Mesenchymal stem cell (in vitro differentiated cells and primary cell): Measurements from ENCODE around the gene TREML1.

Source experiments
- DNase-seq: peaks from one replicate; pipeline ENCODE4 v3.0.0-alpha.2; 2013
- H2AFZ ChIP-seq: one replicate; pipeline ENCODE4 v1.6.1; 2013; ENCODE audit warnings: low read depth, mild to moderate bottlenecking, control low read depth, inconsistent platforms, low read length, moderate library complexity
- H2AK5ac ChIP-seq: 2 replicates; pipeline ENCODE4 v1.6.1; 2013; ENCODE audit warnings: low read length, moderate library complexity, mild to moderate bottlenecking, inconsistent platforms; ENCODE audit not compliant: severe bottlenecking
- H2BK120ac ChIP-seq: one replicate; pipeline ENCODE4 v1.6.1; 2013; ENCODE audit warnings: low read depth, mild to moderate bottlenecking, inconsistent platforms, low read length, moderate library complexity
- H2BK12ac ChIP-seq, 2 experiments: one replicate each; pipeline ENCODE4 v1.6.1; 2013; ENCODE audit warnings: inconsistent platforms in 2 of 2, low read length in 2 of 2, mild to moderate bottlenecking in 2 of 2, moderate library complexity in 2 of 2, control low read depth in 1 of 2
- H2BK15ac ChIP-seq: one replicate; pipeline ENCODE4 v1.6.1; 2013; ENCODE audit warnings: mild to moderate bottlenecking, low read depth, inconsistent platforms; ENCODE audit not compliant: poor library complexity, severe bottlenecking
- H2BK5ac ChIP-seq: 2 replicates; pipeline ENCODE4 v1.6.1; 2013; ENCODE audit warnings: low read depth, mild to moderate bottlenecking, low read length, control low read depth, inconsistent platforms; ENCODE audit not compliant: poor library complexity, severe bottlenecking
- H3K14ac ChIP-seq, 2 experiments: one replicate each; pipeline ENCODE4 v1.6.1; 2013; ENCODE audit warnings: inconsistent platforms in 2 of 2, low read length in 2 of 2, control low read depth in 1 of 2, mild to moderate bottlenecking in 1 of 2, moderate library complexity in 1 of 2
- H3K18ac ChIP-seq, 2 experiments: one replicate each; pipeline ENCODE4 v1.6.1; 2013; ENCODE audit warnings: inconsistent platforms in 2 of 2, low read length in 2 of 2, control low read depth in 1 of 2, low read depth in 1 of 2, mild to moderate bottlenecking in 1 of 2
- H3K23ac ChIP-seq, 2 experiments: one replicate each; pipeline ENCODE4 v1.6.1; 2013; ENCODE audit warnings: inconsistent platforms in 2 of 2, low read length in 2 of 2, mild to moderate bottlenecking in 2 of 2, moderate library complexity in 2 of 2, control low read depth in 1 of 2
- H3K27ac ChIP-seq: 2 replicates; pipeline ENCODE4 v1.5.1; 2013; ENCODE audit warnings: mild to moderate bottlenecking, moderate library complexity, low read length, control low read depth, inconsistent platforms; ENCODE audit not compliant: poor library complexity, severe bottlenecking
- H3K27me3 ChIP-seq, 2 experiments: 2 replicates each; pipeline versions ENCODE4 v1.6.1 to v1.7.0; 2013; ENCODE audit warnings: low read length in 2 of 2, mild to moderate bottlenecking in 2 of 2, moderate library complexity in 2 of 2, control low read depth in 1 of 2, inconsistent platforms in 1 of 2; ENCODE audit not compliant: control insufficient read depth in 1 of 2, insufficient read depth in 1 of 2
- H3K36me3 ChIP-seq, 2 experiments: 2 replicates each; pipeline versions ENCODE4 v1.6.1 to v1.7.0; 2013; ENCODE audit warnings: low read length in 2 of 2, control low read depth in 1 of 2, inconsistent platforms in 1 of 2, low read depth in 1 of 2, mild to moderate bottlenecking in 1 of 2; ENCODE audit not compliant: insufficient read depth in 2 of 2, control insufficient read depth in 1 of 2
- H3K4ac ChIP-seq, 2 experiments: one replicate each; pipeline ENCODE4 v1.6.1; 2013; ENCODE audit warnings: inconsistent platforms in 2 of 2, low read length in 2 of 2, mild to moderate bottlenecking in 2 of 2, moderate library complexity in 2 of 2, control low read depth in 1 of 2, low read depth in 1 of 2
- H3K4me1 ChIP-seq: 2 replicates; pipeline ENCODE4 v1.6.1; 2013; ENCODE audit warnings: low read depth, low read length, control low read depth; ENCODE audit not compliant: control insufficient read depth, insufficient read depth
- H3K4me2 ChIP-seq: 2 replicates; pipeline ENCODE4 v1.6.1; 2013; ENCODE audit warnings: low read length, mild to moderate bottlenecking, inconsistent platforms; ENCODE audit not compliant: poor library complexity, severe bottlenecking
- H3K4me3 ChIP-seq, 2 experiments: 2 replicates each; pipeline versions ENCODE4 v1.5.1 to v1.7.0; 2013; ENCODE audit warnings: low read length in 2 of 2, mild to moderate bottlenecking in 2 of 2, control low read depth in 1 of 2, low read depth in 1 of 2; ENCODE audit not compliant: insufficient read depth in 1 of 2
- H3K79me1 ChIP-seq: replicated peaks from 2 replicates; pipeline ENCODE4 v1.6.1; 2013; ENCODE audit warnings: mild to moderate bottlenecking, control low read depth, low read length, inconsistent platforms; ENCODE audit not compliant: poor library complexity, severe bottlenecking
- H3K9ac ChIP-seq: 2 replicates; pipeline ENCODE4 v1.7.0; 2013; ENCODE audit warnings: mild to moderate bottlenecking, low read length, moderate library complexity
- H3K9me3 ChIP-seq: 2 replicates; pipeline ENCODE4 v1.7.0; 2013; ENCODE audit warnings: mild to moderate bottlenecking, low read length; ENCODE audit not compliant: control insufficient read depth
- H4K8ac ChIP-seq: one replicate; pipeline ENCODE4 v1.6.1; 2013; ENCODE audit warnings: inconsistent platforms, mild to moderate bottlenecking, low read length, moderate library complexity
- H4K91ac ChIP-seq: one replicate; pipeline ENCODE4 v1.6.1; 2013; ENCODE audit warnings: mild to moderate bottlenecking, low read length, inconsistent platforms
- WGBS: methylation state at CpG from one replicate; pipeline ENCODE4 v1.1.7; 2013; ENCODE audit warnings: mixed read lengths; 5-methylcytosine and 5-hydroxymethylcytosine counted together

TREML1 gene

GRCh38 chr6:41160933-41161332 lies 6.8 kb upstream of the TREML1 start:
- Histone ChIP-seq H4K91ac (no peak overlapping the region), H3K4me3 (no peak overlapping the region), H2AK5ac (no peak overlapping the region), H3K4me1 (peaks cover 2% of the 10 kb centered on the region), H2BK12ac (no peak overlapping the region), H3K36me3 (no peaks in the 10 kb centered on the region), H3K79me1 (no peaks in the 10 kb centered on the region), H2BK120ac (no peak overlapping the region), H2BK15ac (no peak overlapping the region), H2BK5ac (no peak overlapping the region), H4K8ac (no peak overlapping the region), H3K18ac (no peak overlapping the region), H3K27ac (no peak overlapping the region), H3K27me3 (peaks cover 19 to 28% of the 10 kb centered on the region in 2 experiments), H3K9me3 (no peaks in the 10 kb centered on the region), H3K23ac (no peak overlapping the region), H2AFZ (no peak overlapping the region), H3K4ac (no peak overlapping the region), H3K9ac (no peak overlapping the region), H3K4me2 (no peak overlapping the region), H3K14ac (no peak overlapping the region)
- DNase-seq, result no peak
- 86% methylated on average over 3 of the region's 3 CpGs for WGBS

- Histone ChIP-seq H4K8ac (no peak overlapping the region), H2BK5ac (no peak overlapping the region), H3K79me1 (no peaks in the 10 kb centered on the region), H3K18ac (no peak overlapping the region), H3K4me3 (no peak overlapping the region), H3K27ac (no peak overlapping the region), H3K27me3 (peaks cover 19 to 37% of the 10 kb centered on the region in 2 experiments), H2AK5ac (no peak overlapping the region), H3K9me3 (no peaks in the 10 kb centered on the region), H2AFZ (no peak overlapping the region), H3K36me3 (no peaks in the 10 kb centered on the region), H3K4me2 (no peak overlapping the region), H3K14ac (no peak overlapping the region), H3K4me1 (peaks cover 5% of the 10 kb centered on the region), H3K23ac (no peak overlapping the region), H2BK12ac (no peak overlapping the region), H2BK15ac (no peak overlapping the region), H2BK120ac (no peak overlapping the region), H3K9ac (no peak overlapping the region), H4K91ac (no peak overlapping the region), H3K4ac (no peak overlapping the region)
- peak; percentile 34 for DNase-seq
- 84% methylated on average over 9 of the region's 12 CpGs for WGBS
These were observed 5.4 kb upstream of the TREML1 start for GRCh38 chr6:41159415-41160082.

GRCh38 chr6:41157323-41157722 lies 3.2 kb upstream of the TREML1 start:
- Histone ChIP-seq H2BK12ac (no peak overlapping the region), H3K27ac (no peak overlapping the region), H2BK120ac (no peak overlapping the region), H2AK5ac (no peak overlapping the region), H3K4me3 (no peak overlapping the region), H3K14ac (no peak overlapping the region), H3K4ac (no peak overlapping the region), H3K4me2 (no peak overlapping the region), H3K9me3 (no peaks in the 10 kb centered on the region), H2AFZ (no peak overlapping the region), H4K8ac (no peak overlapping the region), H3K79me1 (no peaks in the 10 kb centered on the region), H2BK15ac (no peak overlapping the region), H4K91ac (no peak overlapping the region), H2BK5ac (no peak overlapping the region), H3K27me3 (peaks cover 8 to 34% of the 10 kb centered on the region in 2 experiments), H3K23ac (no peak overlapping the region), H3K9ac (no peak overlapping the region), H3K36me3 (peaks cover 0 to 4% of the 10 kb centered on the region in 2 experiments), H3K4me1 (peaks cover 14% of the 10 kb centered on the region), H3K18ac (no peak overlapping the region)
- DNase-seq, result no peak
- 86% methylated on average over 4 of the region's 5 CpGs for whole genome bisulfite sequencing

GRCh38 chr6:41156771-41157170 lies 2.6 kb upstream of the TREML1 start:
- Histone ChIP-seq H3K27me3 (peaks cover 8 to 34% of the 10 kb centered on the region in 2 experiments), H2BK15ac (no peak overlapping the region), H3K23ac (no peak overlapping the region), H3K9ac (no peak overlapping the region), H3K4me3 (no peak overlapping the region), H3K14ac (no peak overlapping the region), H3K4ac (no peak overlapping the region), H4K8ac (no peak overlapping the region), H3K4me2 (no peak overlapping the region), H3K27ac (no peak overlapping the region), H3K9me3 (no peaks in the 10 kb centered on the region), H3K4me1 (peaks cover 14% of the 10 kb centered on the region), H2AK5ac (no peak overlapping the region), H3K18ac (no peak overlapping the region), H2AFZ (no peak overlapping the region), H3K36me3 (peaks cover 0 to 9% of the 10 kb centered on the region in 2 experiments), H2BK5ac (no peak overlapping the region), H2BK120ac (no peak overlapping the region), H4K91ac (no peak overlapping the region), H3K79me1 (no peaks in the 10 kb centered on the region), H2BK12ac (no peak overlapping the region)
- 93% methylated on average over 6 of the region's 6 CpGs for WGBS
- DNase-seq, result no peak
